Upper lobe of left lung (tissue), 4 donors: Measurements from ENCODE around the gene EYS.

Experiments used
- CTCF ChIP-seq, 6 experiments: fragments of 450-650 bp in 4 of 6; fragments of 200-600 bp in 2 of 6; sonication (generic) in 2 of 6; IDR thresholded peaks; one replicate each; pipeline ENCODE4 v1.5.1; 2016 to 2019; ENCODE audit warnings: antibody characterized with exemption in 6 of 6
- EP300 ChIP-seq, 4 donors: sonication (generic); formaldehyde crosslinking; IDR thresholded peaks; one replicate each; pipeline ENCODE4 v1.5.1; 2017; ENCODE audit warnings: antibody characterized with exemption in 4 of 4, control low read depth in 2 of 4
- POLR2A ChIP-seq, 4 donors: fragments of 450-650 bp; IDR thresholded peaks; one replicate each; pipeline ENCODE4 v1.5.1; 2016 to 2017; ENCODE audit warnings: antibody characterized with exemption in 4 of 4, mild to moderate bottlenecking in 2 of 4
- POLR2AphosphoS5 ChIP-seq, 2 donors: sonication (generic); formaldehyde crosslinking; IDR thresholded peaks; one replicate each; pipeline ENCODE4 v1.5.1; 2017; ENCODE audit warnings: antibody characterized with exemption in 2 of 2

- TF ChIP-seq CTCF (IDR thresholded peaks at IDR 0.05) (no peak), POLR2A (IDR thresholded peaks at IDR 0.05) (no peak), POLR2AphosphoS5 (IDR thresholded peaks at IDR 0.05) (no peak), EP300 (IDR thresholded peaks at IDR 0.05) (no peak)
Measured at GRCh38 chr6:63930848-63931247, 1776.2 kb downstream of the EYS start.
